NT2/D1 (cell line): ENCODE data around the gene CCDC146.
A peak's percentile ranks its signal among the peaks of the same experiment; 100 is the strongest.

Source experiments
- DNase-seq: peaks from one replicate; pipeline ENCODE4 v3.0.0-alpha.2; 2011; ENCODE audit warnings: low read depth, low spot score
- H3K27me3 ChIP-seq: 2 replicates; pipeline ENCODE4 v1.6.0; 2011; ENCODE audit warnings: mild to moderate bottlenecking; ENCODE audit not compliant: insufficient read length, insufficient read depth
- H3K36me3 ChIP-seq: 2 replicates; pipeline ENCODE4 v1.6.1; 2011; ENCODE audit warnings: mild to moderate bottlenecking, low read length, mixed read lengths; ENCODE audit not compliant: insufficient read depth, insufficient read length
- H3K4me1 ChIP-seq: 2 replicates; pipeline ENCODE4 v1.5.1; 2011; ENCODE audit not compliant: insufficient read depth, insufficient read length
- H3K4me3 ChIP-seq: 2 replicates; pipeline ENCODE4 v1.5.1; 2011; ENCODE audit warnings: low read depth; ENCODE audit not compliant: insufficient read length
- H3K9ac ChIP-seq: 2 replicates; pipeline ENCODE4 v1.6.0; 2011; ENCODE audit warnings: low read depth; ENCODE audit not compliant: insufficient read length
- H3K9me3 ChIP-seq: 2 replicates; pipeline ENCODE4 v1.5.1; 2011; ENCODE audit warnings: mild to moderate bottlenecking, low read length; ENCODE audit not compliant: insufficient read depth
- SUZ12 ChIP-seq: IDR thresholded peaks from 2 replicates; pipeline ENCODE4 v1.6.1; 2011; ENCODE audit not compliant: insufficient read length, insufficient read depth; ENCODE audit errors: extremely low read depth
- YY1 ChIP-seq: IDR thresholded peaks from 2 replicates; pipeline ENCODE4 v1.6.1; 2011; ENCODE audit not compliant: insufficient read length, insufficient read depth
- ZNF274 ChIP-seq: IDR thresholded peaks from 2 replicates; pipeline ENCODE4 v1.6.1; 2011; ENCODE audit warnings: mild to moderate bottlenecking, low read depth, low read length

CCDC146 gene

DNA sequence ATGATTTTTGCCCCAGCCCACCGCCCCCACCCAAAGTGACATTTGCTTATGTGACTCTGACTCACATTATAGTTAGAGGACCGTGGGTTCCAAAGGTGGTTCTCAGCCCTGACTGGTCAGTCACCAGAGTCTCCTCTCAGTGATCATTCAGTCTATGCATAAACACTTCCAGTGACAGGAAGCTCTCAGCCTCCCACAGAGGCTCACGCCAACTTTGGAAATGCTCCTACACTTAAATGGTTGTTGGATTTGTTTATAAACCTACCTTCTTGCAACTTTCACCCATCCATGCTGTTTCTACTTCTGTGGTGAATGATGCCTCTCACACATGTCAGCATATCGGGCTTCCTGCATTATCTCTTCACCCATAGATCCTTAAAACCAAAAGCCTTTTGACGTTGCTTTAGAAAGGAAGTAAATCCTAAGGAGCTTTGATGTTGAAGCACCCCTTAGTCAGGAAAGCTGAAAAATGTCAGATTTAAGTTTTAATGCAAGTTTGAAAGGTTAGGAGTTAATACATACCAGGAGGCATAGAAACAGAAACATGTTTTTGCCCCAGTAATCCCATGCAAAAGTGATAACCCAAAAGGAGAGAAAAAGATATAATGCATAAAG, 123.7 kb downstream of the CCDC146 start:
- DNase-seq = no peak
- H3K9ac ChIP-seq = no peak overlapping the region
- TF ChIP-seq ZNF274 (no peak), YY1 (no peak), SUZ12 (no peak)
- no peak overlapping the region for H3K4me3 ChIP-seq
- H3K9me3 ChIP-seq = no peaks in the 10 kb centered on the region
- H3K27me3 ChIP-seq = no peaks in the 10 kb centered on the region
- H3K36me3 ChIP-seq = no peaks in the 10 kb centered on the region
- no peaks in the 10 kb centered on the region for H3K4me1 ChIP-seq

DNA sequence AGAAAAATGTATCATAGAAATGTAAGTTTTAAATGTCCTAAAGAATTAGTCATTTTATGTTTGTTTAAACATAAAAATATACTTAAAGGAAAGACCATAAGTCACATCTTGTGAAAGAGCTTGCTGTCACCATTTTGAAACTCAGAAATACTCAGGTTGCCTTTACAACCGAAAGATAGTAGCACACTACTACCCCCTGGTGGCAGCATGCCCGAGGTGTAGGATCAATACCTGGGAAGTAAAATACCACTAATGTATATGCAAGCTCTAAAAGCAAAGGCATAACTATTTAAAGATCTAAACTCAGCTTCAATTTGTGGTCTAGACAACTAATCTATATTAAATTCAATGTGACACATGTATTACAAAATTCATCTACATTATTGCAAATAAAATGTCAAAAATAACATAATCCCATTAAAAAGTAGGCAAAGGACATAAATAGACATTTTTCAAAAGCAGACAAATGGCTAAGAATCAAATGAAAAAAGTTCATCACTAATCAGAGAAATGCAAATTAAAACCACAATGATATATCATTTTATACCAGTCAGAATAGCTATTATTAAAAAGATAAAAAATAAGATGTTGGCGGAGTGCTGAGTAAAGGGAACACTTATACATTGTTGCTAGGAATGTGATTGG, 124.9 kb downstream of the CCDC146 start:
- H3K9ac ChIP-seq = no peak overlapping the region
- H3K4me1 ChIP-seq = no peaks in the 10 kb centered on the region
- no peaks in the 10 kb centered on the region for H3K27me3 ChIP-seq
- H3K9me3 ChIP-seq = no peaks in the 10 kb centered on the region
- DNase-seq = peak; percentile 85
- TF ChIP-seq SUZ12 (no peak), YY1 (no peak), ZNF274 (no peak)
- no peaks in the 10 kb centered on the region for H3K36me3 ChIP-seq
- no peak overlapping the region for H3K4me3 ChIP-seq

DNA sequence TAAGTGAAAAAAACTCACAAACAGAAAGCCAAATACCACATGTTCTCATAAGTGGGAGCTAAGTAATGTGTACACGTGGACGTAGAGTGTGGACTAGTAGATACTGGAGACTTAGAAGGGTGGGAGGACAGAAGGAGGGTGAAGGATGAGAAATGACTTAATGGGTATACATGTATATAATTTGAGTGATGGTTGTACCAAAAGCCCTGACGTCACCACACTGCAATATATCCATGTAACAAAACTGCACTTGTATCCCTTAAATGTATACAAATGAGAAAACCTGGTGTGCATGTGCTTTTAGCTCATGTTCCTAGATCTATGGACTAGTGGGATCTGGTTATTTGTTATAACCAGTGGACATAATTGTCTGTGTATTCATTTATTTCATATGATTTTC, 125.7 kb downstream of the CCDC146 start:
- no peak overlapping the region for H3K4me3 ChIP-seq
- TF ChIP-seq YY1 (no peak), SUZ12 (no peak), ZNF274 (no peak)
- H3K27me3 ChIP-seq = no peaks in the 10 kb centered on the region
- no peak for DNase-seq
- H3K9me3 ChIP-seq = no peaks in the 10 kb centered on the region
- no peaks in the 10 kb centered on the region for H3K4me1 ChIP-seq
- no peaks in the 10 kb centered on the region for H3K36me3 ChIP-seq
- H3K9ac ChIP-seq = no peak overlapping the region

DNA sequence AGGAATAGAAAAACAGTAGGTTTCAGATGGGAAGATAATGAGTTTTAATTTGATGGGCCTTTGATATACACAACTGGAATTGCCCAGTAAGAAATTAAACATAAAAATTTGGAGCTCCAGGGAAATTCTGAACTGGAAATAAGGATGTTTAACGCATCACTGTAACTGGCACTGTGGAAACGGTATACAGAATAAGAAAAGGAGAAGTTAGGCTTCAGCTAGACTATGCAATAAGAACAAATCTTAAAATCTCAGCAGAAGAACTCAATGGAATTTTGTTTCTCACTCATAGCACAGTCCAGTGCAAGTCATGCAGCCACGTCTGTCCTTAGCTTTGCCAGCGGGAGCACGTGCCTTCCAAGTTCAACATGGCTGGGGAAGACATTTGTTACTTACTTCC, 130.1 kb downstream of the CCDC146 start:
- Histone ChIP-seq H3K9ac (no peak overlapping the region), H3K27me3 (no peaks in the 10 kb centered on the region), H3K4me3 (no peak overlapping the region), H3K4me1 (no peaks in the 10 kb centered on the region), H3K9me3 (no peaks in the 10 kb centered on the region), H3K36me3 (no peaks in the 10 kb centered on the region)
- no peak for DNase-seq
- TF ChIP-seq SUZ12 = no peak
- TF ChIP-seq YY1 = no peak
- TF ChIP-seq ZNF274 = no peak

DNA sequence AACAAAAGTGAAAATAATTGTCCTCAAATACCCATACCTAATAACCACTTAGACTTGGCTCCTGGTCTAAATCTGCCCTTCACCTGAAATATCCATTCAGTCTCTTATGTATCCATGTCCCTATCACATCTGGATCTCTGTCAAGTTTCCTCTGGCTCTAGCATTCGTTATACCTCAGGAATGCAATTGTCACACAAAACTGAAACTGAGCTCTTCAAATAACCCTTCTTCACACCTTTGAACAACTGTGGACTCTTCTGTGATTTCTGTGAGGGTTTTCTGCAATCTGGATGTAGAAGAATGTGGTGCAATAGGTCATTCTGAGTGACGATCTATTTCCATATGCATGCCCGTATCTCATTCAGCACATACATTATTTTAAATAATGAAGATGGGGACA, 130.7 kb downstream of the CCDC146 start:
- Histone ChIP-seq H3K27me3 (no peaks in the 10 kb centered on the region), H3K4me3 (no peak overlapping the region), H3K4me1 (no peaks in the 10 kb centered on the region), H3K9me3 (no peaks in the 10 kb centered on the region), H3K9ac (no peak overlapping the region), H3K36me3 (no peaks in the 10 kb centered on the region)
- TF ChIP-seq ZNF274 = no peak
- TF ChIP-seq YY1 = no peak
- no peak for TF ChIP-seq SUZ12
- DNase-seq = no peak

DNA sequence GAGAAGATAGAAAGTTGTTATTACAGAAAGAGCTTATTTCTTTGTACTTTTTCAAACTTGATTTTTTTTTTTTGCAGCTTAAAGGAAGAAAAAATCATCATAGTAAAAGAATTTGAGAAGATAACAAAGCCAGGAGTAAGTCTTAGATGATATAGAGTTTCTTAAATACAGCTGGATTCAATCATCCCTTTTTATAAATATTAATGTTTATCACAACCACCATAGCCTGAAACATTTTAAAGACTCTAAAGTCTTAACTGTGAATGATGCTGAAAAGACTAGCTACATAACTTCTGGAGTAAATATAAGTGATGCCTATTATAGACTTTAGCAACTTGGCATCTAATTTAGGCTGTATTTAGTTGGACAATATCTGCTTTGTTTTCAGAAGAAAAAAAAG, 132.0 kb downstream of the CCDC146 start:
- Histone ChIP-seq H3K27me3 (no peaks in the 10 kb centered on the region), H3K4me1 (no peaks in the 10 kb centered on the region), H3K4me3 (no peak overlapping the region), H3K9ac (no peak overlapping the region), H3K36me3 (no peaks in the 10 kb centered on the region), H3K9me3 (no peaks in the 10 kb centered on the region)
- no peak for TF ChIP-seq YY1
- no peak for TF ChIP-seq SUZ12
- DNase-seq = no peak

DNA sequence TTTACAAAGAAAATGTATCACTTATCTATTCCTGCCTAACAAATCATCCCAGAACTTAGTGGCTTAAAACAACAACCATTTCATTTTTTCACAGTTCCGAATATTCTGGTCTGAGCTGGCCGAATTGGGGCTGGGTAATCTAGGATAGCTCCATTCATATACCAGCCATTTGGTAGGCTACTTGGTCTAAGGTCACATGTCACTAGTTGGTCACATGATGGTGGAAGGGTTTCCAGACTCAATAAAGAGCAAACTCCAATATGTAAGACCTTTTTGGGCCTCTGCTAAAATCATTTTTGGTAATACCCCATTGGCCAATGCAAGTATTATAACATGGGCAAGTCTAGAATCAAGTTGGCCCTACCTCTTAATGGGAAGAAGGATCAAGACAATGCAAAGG, 132.5 kb downstream of the CCDC146 start:
- H3K27me3 ChIP-seq = no peaks in the 10 kb centered on the region
- TF ChIP-seq YY1 (no peak), SUZ12 (no peak), ZNF274 (no peak)
- no peaks in the 10 kb centered on the region for H3K4me1 ChIP-seq
- H3K4me3 ChIP-seq = no peak overlapping the region
- H3K9ac ChIP-seq = no peak overlapping the region
- no peaks in the 10 kb centered on the region for H3K36me3 ChIP-seq
- H3K9me3 ChIP-seq = no peaks in the 10 kb centered on the region
- no peak for DNase-seq
